GM12878 (cell line): ENCODE data around the gene ZFYVE19. TPM values are rescaled to one million over a fixed set of nuclear protein-coding genes. Genes with fewer than 3 reads are reported as not detected.

Experiments used
- CHD4 ChIP-seq: fragments of 200-600 bp; sonication (generic); IDR thresholded peaks from 2 replicates; pipeline ENCODE4 v1.6.1; 2016; ENCODE audit warnings: mild to moderate bottlenecking
- HDAC6 ChIP-seq: fragments of 200-600 bp; sonication (generic); IDR thresholded peaks from one replicate; pipeline ENCODE4 v1.8.0; 2017; ENCODE audit warnings: antibody characterized with exemption; ENCODE audit not compliant: unreplicated experiment
- MTA2 ChIP-seq: fragments of 450-650 bp; IDR thresholded peaks from 2 replicates; pipeline ENCODE4 v1.6.1; 2016; ENCODE audit warnings: low read depth, mild to moderate bottlenecking, moderate library complexity
- MYC ChIP-seq: IDR thresholded peaks from 2 replicates; pipeline ENCODE4 v1.6.1; 2011; ENCODE audit warnings: mild to moderate bottlenecking, low read length, moderate library complexity, inconsistent platforms; ENCODE audit not compliant: insufficient read depth, insufficient replicate concordance, insufficient read length, severe bottlenecking
- NR2C2 ChIP-seq: IDR thresholded peaks from 2 replicates; pipeline ENCODE4 v1.6.1; 2011; ENCODE audit warnings: borderline replicate concordance, low read depth; ENCODE audit not compliant: control insufficient read depth, insufficient read length
- RB1 ChIP-seq: fragments of 450-650 bp; formaldehyde crosslinking; IDR thresholded peaks from 2 replicates; pipeline ENCODE4 v1.6.1; 2017; ENCODE audit warnings: mild to moderate bottlenecking, borderline replicate concordance
- RCOR1 ChIP-seq: conservative IDR thresholded peaks from 2 replicates; pipeline ENCODE4 v1.6.1; 2012; ENCODE audit warnings: low read depth, low read length, improper control_type of control experiment
- RELA ChIP-seq: fragments of 450-650 bp; IDR thresholded peaks from 2 replicates; pipeline ENCODE4 v1.8.0; 2014; ENCODE audit warnings: borderline replicate concordance; ENCODE audit not compliant: partially characterized antibody
- SMAD1 ChIP-seq: fragments of 450-650 bp; IDR thresholded peaks from 2 replicates; pipeline ENCODE4 v1.6.1; 2018; ENCODE audit warnings: mild to moderate bottlenecking, low read depth; ENCODE audit not compliant: partially characterized antibody
- polyA plus RNA-seq, 11 experiments: library from polyadenylated mRNA; depleted of rRNA in 4 of 11; unstranded in 6 of 11; stranded (reverse) in 5 of 11; fragments of >200 nt; fragmentation: Nextera tagmentation in 4 of 11; fragmentation: Illumina TruSeq in 1 of 11; extraction: Ambion mirVana in 4 of 11; extraction: Trizol in 1 of 11; gene quantifications; 1 replicate in 1 of 11; 2 replicates in 10 of 11; pipeline versions ENCODE4 v1.2.1 to v1.2.3, GENCODE V29; 2011 to 2016; ENCODE audit warnings: inconsistent platforms in 2 of 11, missing spikeins in 2 of 11, low read depth in 1 of 11
- total RNA-seq, 4 experiments: library from RNA; depleted of rRNA in 3 of 4; stranded (reverse); fragments of >200 nt in 3 of 4; fragmentation: Illumina TruSeq in 1 of 4; extraction: Trizol in 1 of 4; gene quantifications; 2 replicates each; pipeline versions ENCODE4 v1.2.1 to v1.2.3, GENCODE V29; 2013 to 2021
- TF ChIP-seq, protein P1 (sequence below): fragments of 450-650 bp; IDR thresholded peaks from 2 replicates; pipeline ENCODE4 v1.6.1; 2016; ENCODE audit warnings: mild to moderate bottlenecking
- TF ChIP-seq, protein P2 (sequence below): fragments of 450-650 bp; IDR thresholded peaks from 2 replicates; pipeline ENCODE4 v1.6.1; 2016; ENCODE audit warnings: mild to moderate bottlenecking, moderate library complexity, borderline replicate concordance
- TF ChIP-seq, protein P3 (sequence below): IDR thresholded peaks from 2 replicates; pipeline ENCODE4 v1.6.1; 2012; ENCODE audit warnings: low read depth, low read length, improper control_type of control experiment
- TF ChIP-seq, protein P4 (sequence below): fragments of 450-650 bp; IDR thresholded peaks from 2 replicates; pipeline ENCODE4 v1.6.1; 2017; ENCODE audit warnings: antibody characterized with exemption, mild to moderate bottlenecking, moderate library complexity
- TF ChIP-seq, protein P5 (sequence below): IDR thresholded peaks from 2 replicates; pipeline ENCODE4 v1.6.1; 2011; ENCODE audit warnings: low read depth, low read length, improper control_type of control experiment, borderline replicate concordance

Gene ZFYVE19
- total and polyA plus RNA-seq, 10 of the 15 experiments (the other 5 are each of a cell fraction or from before 2014, with no cell fraction given): 1.7 to 36.3 (median 17.0) TPM

DNA sequence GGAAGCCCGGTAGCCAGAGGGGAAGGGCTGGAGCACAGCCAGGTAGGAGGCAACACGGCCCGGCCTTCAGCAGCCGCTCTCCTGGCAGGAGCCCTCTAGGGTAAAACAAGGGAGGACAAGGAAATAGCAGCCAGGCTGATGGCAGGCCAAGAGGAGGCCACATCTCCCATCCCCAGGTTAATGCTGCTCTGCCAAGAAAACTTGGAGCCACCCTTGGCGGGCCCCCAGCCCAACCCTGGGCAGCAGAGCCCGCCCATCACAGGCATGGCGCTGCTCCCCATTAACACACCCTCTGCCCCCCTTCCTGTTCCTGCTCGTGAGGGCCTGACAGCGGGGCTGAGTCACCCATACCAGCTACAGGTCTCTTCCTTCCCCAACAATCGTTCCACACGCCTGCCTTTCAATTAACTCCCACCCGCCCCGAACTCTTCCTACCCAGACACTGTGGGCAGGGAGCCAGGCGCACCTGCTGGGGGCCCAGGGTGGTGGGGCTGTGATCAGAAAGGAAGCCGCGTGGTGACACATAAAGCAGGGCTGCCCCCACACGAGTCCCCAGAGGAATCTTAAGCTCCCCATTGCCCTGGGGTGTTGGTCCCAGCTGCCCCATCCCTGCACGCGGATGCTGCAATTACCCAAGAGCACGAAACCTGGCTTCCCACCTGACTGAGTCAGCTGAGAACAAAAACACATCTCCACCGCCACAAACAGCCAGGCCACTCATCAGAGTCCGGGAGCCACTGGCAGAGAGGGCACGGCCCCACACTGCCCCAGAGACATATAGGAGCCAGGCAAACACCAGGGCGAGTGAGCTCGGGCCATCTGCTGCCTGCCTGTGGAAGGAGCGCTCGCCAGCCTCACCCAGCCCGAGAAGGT lies 37.4 kb upstream of the ZFYVE19 start, which contains the start of gene C15orf62 (continued):
- TF ChIP-seq, protein P1, sequence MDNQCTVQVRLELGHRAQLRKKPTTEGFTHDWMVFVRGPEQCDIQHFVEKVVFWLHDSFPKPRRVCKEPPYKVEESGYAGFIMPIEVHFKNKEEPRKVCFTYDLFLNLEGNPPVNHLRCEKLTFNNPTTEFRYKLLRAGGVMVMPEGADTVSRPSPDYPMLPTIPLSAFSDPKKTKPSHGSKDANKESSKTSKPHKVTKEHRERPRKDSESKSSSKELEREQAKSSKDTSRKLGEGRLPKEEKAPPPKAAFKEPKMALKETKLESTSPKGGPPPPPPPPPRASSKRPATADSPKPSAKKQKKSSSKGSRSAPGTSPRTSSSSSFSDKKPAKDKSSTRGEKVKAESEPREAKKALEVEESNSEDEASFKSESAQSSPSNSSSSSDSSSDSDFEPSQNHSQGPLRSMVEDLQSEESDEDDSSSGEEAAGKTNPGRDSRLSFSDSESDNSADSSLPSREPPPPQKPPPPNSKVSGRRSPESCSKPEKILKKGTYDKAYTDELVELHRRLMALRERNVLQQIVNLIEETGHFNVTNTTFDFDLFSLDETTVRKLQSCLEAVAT: 0 out of 2 replicates have a peak, but pooled peaks have one; percentile 19
- TF ChIP-seq, protein P2, sequence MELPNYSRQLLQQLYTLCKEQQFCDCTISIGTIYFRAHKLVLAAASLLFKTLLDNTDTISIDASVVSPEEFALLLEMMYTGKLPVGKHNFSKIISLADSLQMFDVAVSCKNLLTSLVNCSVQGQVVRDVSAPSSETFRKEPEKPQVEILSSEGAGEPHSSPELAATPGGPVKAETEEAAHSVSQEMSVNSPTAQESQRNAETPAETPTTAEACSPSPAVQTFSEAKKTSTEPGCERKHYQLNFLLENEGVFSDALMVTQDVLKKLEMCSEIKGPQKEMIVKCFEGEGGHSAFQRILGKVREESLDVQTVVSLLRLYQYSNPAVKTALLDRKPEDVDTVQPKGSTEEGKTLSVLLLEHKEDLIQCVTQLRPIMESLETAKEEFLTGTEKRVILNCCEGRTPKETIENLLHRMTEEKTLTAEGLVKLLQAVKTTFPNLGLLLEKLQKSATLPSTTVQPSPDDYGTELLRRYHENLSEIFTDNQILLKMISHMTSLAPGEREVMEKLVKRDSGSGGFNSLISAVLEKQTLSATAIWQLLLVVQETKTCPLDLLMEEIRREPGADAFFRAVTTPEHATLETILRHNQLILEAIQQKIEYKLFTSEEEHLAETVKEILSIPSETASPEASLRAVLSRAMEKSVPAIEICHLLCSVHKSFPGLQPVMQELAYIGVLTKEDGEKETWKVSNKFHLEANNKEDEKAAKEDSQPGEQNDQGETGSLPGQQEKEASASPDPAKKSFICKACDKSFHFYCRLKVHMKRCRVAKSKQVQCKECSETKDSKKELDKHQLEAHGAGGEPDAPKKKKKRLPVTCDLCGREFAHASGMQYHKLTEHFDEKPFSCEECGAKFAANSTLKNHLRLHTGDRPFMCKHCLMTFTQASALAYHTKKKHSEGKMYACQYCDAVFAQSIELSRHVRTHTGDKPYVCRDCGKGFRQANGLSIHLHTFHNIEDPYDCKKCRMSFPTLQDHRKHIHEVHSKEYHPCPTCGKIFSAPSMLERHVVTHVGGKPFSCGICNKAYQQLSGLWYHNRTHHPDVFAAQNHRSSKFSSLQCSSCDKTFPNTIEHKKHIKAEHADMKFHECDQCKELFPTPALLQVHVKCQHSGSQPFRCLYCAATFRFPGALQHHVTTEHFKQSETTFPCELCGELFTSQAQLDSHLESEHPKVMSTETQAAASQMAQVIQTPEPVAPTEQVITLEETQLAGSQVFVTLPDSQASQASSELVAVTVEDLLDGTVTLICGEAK: no peak
- TF ChIP-seq RELA: no peak
- no peak for TF ChIP-seq CHD4
- TF ChIP-seq, protein P3, sequence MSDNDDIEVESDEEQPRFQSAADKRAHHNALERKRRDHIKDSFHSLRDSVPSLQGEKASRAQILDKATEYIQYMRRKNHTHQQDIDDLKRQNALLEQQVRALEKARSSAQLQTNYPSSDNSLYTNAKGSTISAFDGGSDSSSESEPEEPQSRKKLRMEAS: no peak
- no peak for TF ChIP-seq HDAC6
- peak; percentile 48 for TF ChIP-seq MTA2
- no peak for TF ChIP-seq MYC
- no peak for TF ChIP-seq SMAD1
- TF ChIP-seq, protein P4, sequence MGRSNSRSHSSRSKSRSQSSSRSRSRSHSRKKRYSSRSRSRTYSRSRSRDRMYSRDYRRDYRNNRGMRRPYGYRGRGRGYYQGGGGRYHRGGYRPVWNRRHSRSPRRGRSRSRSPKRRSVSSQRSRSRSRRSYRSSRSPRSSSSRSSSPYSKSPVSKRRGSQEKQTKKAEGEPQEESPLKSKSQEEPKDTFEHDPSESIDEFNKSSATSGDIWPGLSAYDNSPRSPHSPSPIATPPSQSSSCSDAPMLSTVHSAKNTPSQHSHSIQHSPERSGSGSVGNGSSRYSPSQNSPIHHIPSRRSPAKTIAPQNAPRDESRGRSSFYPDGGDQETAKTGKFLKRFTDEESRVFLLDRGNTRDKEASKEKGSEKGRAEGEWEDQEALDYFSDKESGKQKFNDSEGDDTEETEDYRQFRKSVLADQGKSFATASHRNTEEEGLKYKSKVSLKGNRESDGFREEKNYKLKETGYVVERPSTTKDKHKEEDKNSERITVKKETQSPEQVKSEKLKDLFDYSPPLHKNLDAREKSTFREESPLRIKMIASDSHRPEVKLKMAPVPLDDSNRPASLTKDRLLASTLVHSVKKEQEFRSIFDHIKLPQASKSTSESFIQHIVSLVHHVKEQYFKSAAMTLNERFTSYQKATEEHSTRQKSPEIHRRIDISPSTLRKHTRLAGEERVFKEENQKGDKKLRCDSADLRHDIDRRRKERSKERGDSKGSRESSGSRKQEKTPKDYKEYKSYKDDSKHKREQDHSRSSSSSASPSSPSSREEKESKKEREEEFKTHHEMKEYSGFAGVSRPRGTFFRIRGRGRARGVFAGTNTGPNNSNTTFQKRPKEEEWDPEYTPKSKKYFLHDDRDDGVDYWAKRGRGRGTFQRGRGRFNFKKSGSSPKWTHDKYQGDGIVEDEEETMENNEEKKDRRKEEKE: no peak
- TF ChIP-seq RCOR1: no peak
- no peak for TF ChIP-seq RB1
- TF ChIP-seq, protein P5, sequence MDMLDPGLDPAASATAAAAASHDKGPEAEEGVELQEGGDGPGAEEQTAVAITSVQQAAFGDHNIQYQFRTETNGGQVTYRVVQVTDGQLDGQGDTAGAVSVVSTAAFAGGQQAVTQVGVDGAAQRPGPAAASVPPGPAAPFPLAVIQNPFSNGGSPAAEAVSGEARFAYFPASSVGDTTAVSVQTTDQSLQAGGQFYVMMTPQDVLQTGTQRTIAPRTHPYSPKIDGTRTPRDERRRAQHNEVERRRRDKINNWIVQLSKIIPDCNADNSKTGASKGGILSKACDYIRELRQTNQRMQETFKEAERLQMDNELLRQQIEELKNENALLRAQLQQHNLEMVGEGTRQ: no peak
- no peak for TF ChIP-seq NR2C2
